ENCODE measurements around the gene HSDL1.
A peak's percentile ranks its signal among the peaks of the same experiment; 100 is the strongest.

Gene HSDL1

DNA sequence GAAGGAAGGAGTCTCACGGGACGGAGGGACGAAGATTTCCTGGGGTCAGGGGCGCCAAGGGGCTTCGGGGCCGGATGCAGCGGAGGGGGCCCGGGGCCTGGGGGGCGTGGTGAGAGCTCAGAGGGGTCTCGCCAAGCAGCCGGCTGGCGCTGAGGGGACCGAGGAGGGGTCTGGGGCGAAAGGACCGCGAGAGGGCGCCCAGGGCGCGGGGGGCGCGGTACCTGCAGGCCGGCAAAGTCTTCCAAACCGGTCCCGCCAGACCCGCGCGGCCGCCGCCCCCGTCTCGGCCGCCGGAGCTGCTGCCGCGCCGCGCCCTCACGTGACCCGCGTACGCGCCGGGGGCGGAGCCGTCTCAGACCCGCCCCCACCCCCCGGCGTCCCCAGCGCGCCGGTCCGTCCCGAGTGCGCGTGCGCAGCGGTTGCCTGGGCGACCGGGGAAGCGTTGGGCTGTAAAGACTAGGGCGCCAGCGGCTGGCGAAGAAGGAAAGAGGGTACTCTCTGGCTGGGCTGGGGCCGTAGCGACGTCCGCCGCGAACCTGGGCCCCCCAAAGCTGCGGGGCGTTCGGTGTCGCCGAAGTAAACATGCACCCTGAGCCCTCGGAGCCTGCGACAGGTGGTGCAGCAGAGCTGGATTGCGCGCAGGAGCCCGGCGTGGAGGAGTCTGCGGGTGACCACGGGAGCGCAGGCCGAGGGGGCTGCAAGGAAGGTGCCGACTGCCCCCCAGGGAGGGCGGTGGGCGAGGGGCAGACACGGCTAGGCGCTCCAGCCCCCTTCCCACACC, at the start of gene HSDL1, which contains the start of gene DNAAF1:
HSDL1 (minus strand) TSS at position 319 of the 781 bp plus-strand sequence. CDS start 13,856 bp downstream, outside the sequence.
DNAAF1 (plus strand) TSS at position 450 of the 781 bp plus-strand sequence; CDS start at position 583, 133 bp downstream.
- DNase-seq = no peak

DNA sequence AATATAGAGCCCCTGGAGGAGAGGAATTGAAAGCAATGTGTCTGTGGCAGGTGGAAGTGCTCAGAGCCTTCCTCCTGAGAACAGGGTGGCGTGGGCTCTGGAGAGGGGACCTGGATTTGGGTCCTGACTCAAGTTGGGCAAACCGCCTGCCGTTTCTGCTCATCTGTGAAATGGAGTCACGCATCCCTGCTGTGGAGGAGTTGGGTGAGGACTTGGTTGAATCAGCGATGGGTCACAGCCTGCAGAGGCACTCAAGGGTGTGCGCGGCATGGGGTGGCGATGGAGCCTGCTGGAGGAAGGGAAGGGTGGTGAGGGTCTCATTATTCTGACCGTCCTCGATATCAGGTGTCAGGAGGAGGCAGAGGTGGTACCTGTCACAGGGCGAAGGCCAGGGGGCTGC, 49.0 kb upstream of the HSDL1 start:
- no peak for DNase-seq

DNA sequence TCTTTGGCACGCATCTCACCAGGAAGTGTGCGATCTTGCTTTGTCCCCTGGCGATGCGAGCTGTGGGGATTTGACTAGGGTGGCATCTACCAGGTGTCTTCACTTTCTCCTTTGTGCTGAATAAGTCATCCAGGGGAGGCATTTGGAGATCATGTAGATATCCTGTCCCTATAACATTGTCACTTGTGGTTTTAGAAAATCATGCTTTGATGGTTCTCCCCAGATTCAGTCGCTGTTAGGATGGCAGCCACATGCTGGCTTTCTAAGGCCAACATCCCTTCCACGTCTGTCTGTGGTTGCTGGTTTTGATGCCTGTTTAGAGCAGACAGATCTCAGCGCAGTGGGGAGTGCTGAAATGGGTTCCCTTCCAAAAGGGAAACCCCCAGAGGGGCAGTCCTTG, 48.5 kb upstream of the HSDL1 start:
- no peak for DNase-seq

DNA sequence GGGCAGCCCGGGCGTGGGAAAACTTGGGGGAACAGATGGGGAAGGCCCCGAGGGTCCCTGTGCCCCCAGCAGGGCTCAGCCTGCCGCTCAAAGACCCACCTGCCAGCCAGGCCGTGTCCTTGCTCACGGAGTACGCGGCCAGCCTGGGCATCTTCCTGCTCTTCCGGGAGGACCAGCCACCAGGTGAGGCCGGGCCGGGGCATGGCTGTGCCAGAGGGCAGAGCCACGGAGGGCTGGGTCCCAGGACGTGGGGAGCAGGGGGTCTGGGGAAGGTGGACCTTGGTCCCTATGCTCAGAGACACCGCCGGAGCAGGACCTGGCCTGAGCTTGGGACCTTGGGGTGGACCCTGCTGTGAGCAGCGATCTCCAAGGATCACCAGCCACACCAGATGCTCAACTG, 46.5 kb upstream of the HSDL1 start:
- no peak for DNase-seq

- DNase-seq = no peak
Observed at GRCh38 chr16:84190731-84191388, 45.9 kb upstream of the HSDL1 start, which contains the start of gene ADAD2. ADAD2 (plus strand) TSS chr16:84191157; CDS start chr16:84191231, 74 bp downstream.

DNA sequence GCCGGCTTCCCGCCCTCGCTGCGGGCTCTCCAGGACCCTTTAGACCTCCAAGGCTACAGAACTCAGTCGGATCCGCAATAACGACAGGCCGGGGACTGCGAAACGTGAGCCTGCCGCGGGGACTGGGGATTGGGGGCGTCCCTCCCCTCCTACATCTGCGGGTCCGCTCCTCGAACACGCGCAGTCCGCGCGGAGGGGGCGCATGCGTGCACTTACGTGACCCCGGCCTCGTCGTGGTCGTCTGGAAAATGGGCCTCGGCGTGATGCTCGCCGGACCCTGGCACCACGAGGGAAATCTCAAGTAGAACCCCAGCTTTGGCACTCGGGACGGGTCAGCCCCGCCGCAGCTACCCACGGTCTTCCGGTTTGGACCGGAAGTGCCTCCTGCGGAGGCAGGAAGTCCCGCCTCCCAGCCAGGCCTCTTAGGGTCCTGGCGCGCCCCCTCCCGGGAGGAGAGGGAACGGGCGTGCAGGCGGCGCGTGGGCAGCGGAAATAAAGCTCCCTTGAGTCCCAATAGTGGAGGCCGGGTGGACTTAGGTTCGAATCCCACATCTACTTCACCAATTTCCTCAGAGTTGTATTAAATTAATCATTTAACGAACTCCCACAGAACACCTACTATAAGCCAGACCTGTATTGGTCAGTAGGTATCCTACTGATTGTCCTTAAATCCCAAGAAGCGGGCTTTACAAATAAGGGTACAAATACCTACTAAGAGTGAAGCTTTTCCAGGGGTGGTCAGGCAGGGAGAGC, 41.9 kb upstream of the HSDL1 start, which contains the start of gene TAF1C:
TAF1C (minus strand) TSS at position 373 of the 753 bp plus-strand sequence. CDS start 2,069 bp downstream, outside the sequence.
- DNase-seq = peak; percentile 37

- DNase-seq = no peak
Observed at GRCh38 chr16:84184775-84185174, 39.8 kb upstream of the HSDL1 start.

- no peak for DNase-seq
Observed at GRCh38 chr16:84183911-84184591, 39.1 kb upstream of the HSDL1 start.

- no peak for DNase-seq
Observed at GRCh38 chr16:84183572-84183875, 38.5 kb upstream of the HSDL1 start.

DNA sequence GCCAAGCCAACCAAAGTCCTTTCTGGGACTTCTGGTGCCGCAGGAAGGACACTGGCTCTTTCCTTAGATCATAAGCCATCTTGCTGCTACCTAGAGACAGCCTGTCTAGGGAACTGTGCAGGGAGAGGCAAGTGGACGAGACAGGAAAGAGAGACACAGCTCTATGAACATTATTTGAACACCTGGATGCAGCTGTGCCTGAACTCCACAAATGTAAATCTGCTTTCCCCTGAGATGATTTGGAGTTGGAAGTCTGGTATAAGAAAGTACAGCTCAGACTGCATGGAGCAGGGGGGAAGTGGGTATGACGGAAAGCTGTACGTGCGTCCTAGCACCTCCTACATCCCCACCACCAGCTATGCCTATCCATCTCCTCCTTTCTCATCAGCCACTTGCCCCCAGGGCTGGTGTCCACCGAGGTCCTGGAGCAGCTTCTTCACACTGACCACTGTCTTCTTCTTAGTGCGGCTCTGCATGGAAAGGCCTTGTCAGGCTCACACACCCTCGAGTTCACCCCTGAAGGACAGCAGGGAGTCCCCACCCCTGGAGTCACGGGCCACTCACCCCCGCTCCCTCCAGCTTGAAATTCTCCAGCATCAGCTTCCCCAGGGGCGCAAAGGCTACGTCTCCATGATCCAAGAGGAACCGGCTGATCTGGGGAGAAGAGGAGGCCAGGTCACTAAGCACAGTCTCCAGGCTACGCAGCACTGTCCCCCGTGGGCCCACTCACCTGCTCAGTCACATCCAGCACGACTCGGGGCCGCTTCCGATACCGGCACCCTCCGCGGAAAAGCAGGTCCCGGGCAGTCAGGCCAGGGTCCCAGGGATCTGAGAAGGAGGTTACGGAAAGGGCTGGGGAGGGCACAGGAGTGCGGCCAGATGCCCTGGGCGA, 37.9 kb upstream of the HSDL1 start:
- DNase-seq = no peak

GRCh38 chr16:84182104-84182503, 37.1 kb upstream of the HSDL1 start:
- no peak for DNase-seq

- no peak for DNase-seq
Observed at GRCh38 chr16:84181144-84181915, 36.4 kb upstream of the HSDL1 start.

GRCh38 chr16:84180519-84181140, 35.7 kb upstream of the HSDL1 start:
- no peak for DNase-seq

- DNase-seq = no peak
Observed at GRCh38 chr16:84179612-84180320, 34.8 kb upstream of the HSDL1 start.

- no peak for DNase-seq
Observed at GRCh38 chr16:84178892-84179611, 34.1 kb upstream of the HSDL1 start.

DNA sequence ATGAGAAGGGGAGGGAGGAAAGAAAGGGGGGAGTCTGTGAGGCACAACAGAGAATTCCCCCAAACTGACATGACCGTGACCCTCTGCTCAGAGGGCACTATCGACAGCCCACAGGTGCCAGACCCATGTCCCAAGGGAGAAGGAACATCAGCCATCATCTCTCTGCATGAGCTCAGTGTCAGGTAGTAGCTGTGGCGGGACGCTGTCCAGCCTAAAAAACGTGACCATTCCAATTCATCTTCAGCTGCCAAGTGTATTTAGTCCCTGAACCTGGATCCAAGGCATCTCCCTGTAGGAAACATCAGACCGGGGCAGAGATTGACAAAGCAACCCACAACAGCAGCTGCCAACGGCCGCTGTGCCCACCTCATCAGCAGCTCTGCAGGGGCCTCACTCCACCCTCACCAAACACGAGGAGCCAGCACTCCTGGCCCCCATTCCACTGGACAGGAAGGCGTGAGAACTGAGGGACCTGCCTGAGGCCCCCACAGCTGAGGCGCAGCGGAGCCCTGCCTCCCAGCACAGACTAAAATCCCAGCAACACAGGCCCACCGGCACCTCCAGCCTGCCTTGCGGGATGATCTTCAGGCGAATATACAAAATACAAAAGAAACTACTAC, 33.3 kb upstream of the HSDL1 start:
- DNase-seq = no peak

DNA sequence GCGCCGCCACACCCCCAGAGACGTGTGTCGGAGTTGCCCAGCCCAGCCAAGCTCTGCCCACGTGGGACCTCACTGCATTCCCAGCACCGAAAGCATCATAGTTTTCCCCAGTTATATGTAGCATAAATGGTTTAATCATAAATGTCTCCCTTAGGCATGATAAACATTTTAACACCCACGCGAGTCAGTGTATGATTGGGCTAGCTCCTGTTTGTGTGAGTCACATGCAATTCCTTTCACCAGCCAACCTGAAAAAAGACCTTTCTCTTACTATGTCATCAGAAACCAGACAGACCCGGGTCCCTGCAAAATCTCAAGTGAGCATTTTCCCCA, 32.7 kb upstream of the HSDL1 start:
- no peak for DNase-seq

GRCh38 chr16:84176192-84177053, 31.4 kb upstream of the HSDL1 start:
- no peak for DNase-seq

Measured in SIG-M5 (cell line).